H9 (cell line): ENCODE results near the gene MLKL. TPM values are rescaled to one million over a fixed set of nuclear protein-coding genes. Genes with fewer than 3 reads are reported as not detected.

Source experiments
- DNase-seq: peaks from one replicate; pipeline ENCODE4 v3.0.0-alpha.2; 2017
- H2AFZ ChIP-seq: one replicate; pipeline ENCODE4 v1.6.1; 2013; ENCODE audit warnings: mild to moderate bottlenecking, low read length, control low read depth, moderate library complexity
- H2AK5ac ChIP-seq: 2 replicates; pipeline ENCODE4 v1.6.1; 2013; ENCODE audit warnings: low read length, control low read depth, mixed read lengths; ENCODE audit not compliant: insufficient read length
- H2BK120ac ChIP-seq: one replicate; pipeline ENCODE4 v1.6.1; 2013; ENCODE audit warnings: low read depth, mild to moderate bottlenecking, low read length, control low read depth, inconsistent platforms; ENCODE audit not compliant: poor library complexity, severe bottlenecking
- H2BK12ac ChIP-seq: 2 replicates; pipeline ENCODE4 v1.6.1; 2013; ENCODE audit warnings: low read length, control low read depth, mixed read lengths, low read depth; ENCODE audit not compliant: insufficient read length
- H2BK15ac ChIP-seq: 2 replicates; pipeline ENCODE4 v1.6.1; 2013; ENCODE audit warnings: low read depth, low read length, control low read depth
- H2BK20ac ChIP-seq: one replicate; pipeline ENCODE4 v1.6.1; 2013; ENCODE audit warnings: low read depth, mild to moderate bottlenecking, low read length, control low read depth, inconsistent platforms; ENCODE audit not compliant: poor library complexity, severe bottlenecking
- H2BK5ac ChIP-seq: 2 replicates; pipeline ENCODE4 v1.6.1; 2013; ENCODE audit warnings: low read length, control low read depth, mixed read lengths; ENCODE audit not compliant: insufficient read length
- H3K14ac ChIP-seq: 2 replicates; pipeline ENCODE4 v1.6.1; 2013; ENCODE audit warnings: low read length, control low read depth; ENCODE audit not compliant: insufficient read depth
- H3K18ac ChIP-seq: 2 replicates; pipeline ENCODE4 v1.6.1; 2013; ENCODE audit warnings: low read depth, mild to moderate bottlenecking, mixed read lengths, low read length, control low read depth; ENCODE audit not compliant: insufficient read length
- H3K23ac ChIP-seq: 2 replicates; pipeline ENCODE4 v1.6.1; 2013; ENCODE audit warnings: low read length, control low read depth, mixed read lengths, low read depth; ENCODE audit not compliant: insufficient read length
- H3K23me2 ChIP-seq: 2 replicates; pipeline ENCODE4 v1.6.1; 2013; ENCODE audit warnings: low read depth, mild to moderate bottlenecking, mixed read lengths, low read length, control low read depth; ENCODE audit not compliant: insufficient read length, poor library complexity, severe bottlenecking
- H3K27ac ChIP-seq: 2 replicates; pipeline ENCODE4 v1.5.1; 2013; ENCODE audit warnings: low read length, control low read depth, mixed read lengths, low read depth; ENCODE audit not compliant: insufficient read length
- H3K27me3 ChIP-seq: 2 replicates; pipeline ENCODE4 v1.6.1; 2013; ENCODE audit warnings: low read length, control low read depth, inconsistent platforms; ENCODE audit not compliant: insufficient read depth
- H3K4ac ChIP-seq: 2 replicates; pipeline ENCODE4 v1.6.1; 2013; ENCODE audit warnings: low read depth, mild to moderate bottlenecking, control low read depth, inconsistent platforms, low read length, moderate library complexity
- H3K4me1 ChIP-seq: 2 replicates; pipeline ENCODE4 v1.6.1; 2013; ENCODE audit warnings: low read length, control low read depth, inconsistent platforms; ENCODE audit not compliant: insufficient read depth
- H3K4me2 ChIP-seq: 2 replicates; pipeline ENCODE4 v1.6.1; 2013; ENCODE audit warnings: low read length, control low read depth, mixed read lengths; ENCODE audit not compliant: insufficient read length, insufficient read depth
- H3K56ac ChIP-seq: 2 replicates; pipeline ENCODE4 v1.6.1; 2013; ENCODE audit warnings: low read depth, mild to moderate bottlenecking, mixed read lengths, low read length, control low read depth; ENCODE audit not compliant: insufficient read length
- H3K79me1 ChIP-seq: 2 replicates; pipeline ENCODE4 v1.6.1; 2013; ENCODE audit warnings: low read depth, mild to moderate bottlenecking, moderate library complexity, low read length, control low read depth, inconsistent platforms; ENCODE audit not compliant: insufficient read depth, poor library complexity, severe bottlenecking
- H3K79me2 ChIP-seq: 2 replicates; pipeline ENCODE4 v1.6.1; 2013; ENCODE audit warnings: low read length, control low read depth, inconsistent platforms; ENCODE audit not compliant: insufficient read depth
- H3K9ac ChIP-seq: 2 replicates; pipeline ENCODE4 v1.6.1; 2013; ENCODE audit warnings: low read length, control low read depth, mixed read lengths; ENCODE audit not compliant: insufficient read length; ENCODE audit errors: extremely low read depth
- H3K9me3 ChIP-seq: one replicate; pipeline ENCODE4 v1.6.1; 2013; ENCODE audit warnings: low read depth, low read length, inconsistent platforms; ENCODE audit not compliant: control insufficient read depth
- H3T11ph ChIP-seq: one replicate; pipeline ENCODE4 v1.6.1; 2013; ENCODE audit warnings: mild to moderate bottlenecking, low read length, control low read depth, inconsistent platforms
- H4K20me1 ChIP-seq: one replicate; pipeline ENCODE4 v1.6.1; 2013; ENCODE audit not compliant: control insufficient read depth, insufficient read length, insufficient read depth
- H4K5ac ChIP-seq: 2 replicates; pipeline ENCODE4 v1.6.1; 2013; ENCODE audit warnings: low read depth, mild to moderate bottlenecking, mixed read lengths, low read length, control low read depth; ENCODE audit not compliant: insufficient read length
- H4K8ac ChIP-seq: replicated peaks from 2 replicates; pipeline ENCODE4 v1.6.1; 2013; ENCODE audit warnings: low read length, control low read depth, mixed read lengths, low read depth; ENCODE audit not compliant: insufficient read length
- H4K91ac ChIP-seq: 2 replicates; pipeline ENCODE4 v1.6.1; 2013; ENCODE audit warnings: low read depth, mild to moderate bottlenecking, moderate library complexity, mixed read lengths, low read length, control low read depth; ENCODE audit not compliant: insufficient read length
- H3K27ac Mint-ChIP-seq, 3 experiments: 2 replicates in 2 of 3; 3 replicates in 1 of 3; pipeline ENCODE4 v1.8.0; 2020 to 2021; ENCODE audit warnings: mixed read lengths in 3 of 3, mild to moderate bottlenecking in 1 of 3, moderate library complexity in 1 of 3
- H3K27me3 Mint-ChIP-seq: 2 replicates; pipeline ENCODE4 v1.8.0; 2021; ENCODE audit warnings: low read depth, mild to moderate bottlenecking, moderate library complexity, mixed read lengths
- H3K36me3 Mint-ChIP-seq, 3 experiments: 2 replicates in 2 of 3; 3 replicates in 1 of 3; pipeline ENCODE4 v1.8.0; 2020 to 2021; ENCODE audit warnings: low read depth in 3 of 3, mixed read lengths in 3 of 3; ENCODE audit not compliant: insufficient read depth in 1 of 3
- H3K4me1 Mint-ChIP-seq, 2 experiments: 2 replicates each; pipeline ENCODE4 v1.8.0; 2020; ENCODE audit warnings: mixed read lengths in 2 of 2
- H3K4me3 Mint-ChIP-seq, 2 experiments: 2 replicates in 1 of 2; 3 replicates in 1 of 2; pipeline ENCODE4 v1.8.0; 2020 to 2021; ENCODE audit warnings: mild to moderate bottlenecking in 2 of 2, mixed read lengths in 2 of 2, moderate library complexity in 1 of 2
- H3K9me3 Mint-ChIP-seq, 2 experiments: 2 replicates in 1 of 2; 3 replicates in 1 of 2; pipeline ENCODE4 v1.8.0; 2020; ENCODE audit warnings: mild to moderate bottlenecking in 2 of 2, mixed read lengths in 2 of 2, moderate library complexity in 1 of 2
- WGBS: extraction: QIAGEN DNeasy Blood & Tissue Kit; methylation state at CpG from one replicate; pipeline ENCODE4 v1.1.7; 2013; ENCODE audit warnings: missing lambda C conversion rate, low lambda C conversion rate, mixed read lengths; ENCODE audit not compliant: insufficient read length; ENCODE audit errors: extremely low coverage; 5-methylcytosine and 5-hydroxymethylcytosine counted together
- total RNA-seq: library from RNA; stranded (reverse); gene quantifications from 2 replicates; pipeline ENCODE4 v1.2.1, GENCODE V29; 2021
- TF ChIP-seq, protein P1 (sequence below): fragments of 200-600 bp; sonication (generic); conservative IDR thresholded peaks from 3 replicates; pipeline ENCODE4 v1.8.0; 2021; ENCODE audit warnings: antibody characterized with exemption, mild to moderate bottlenecking

MLKL gene
- total RNA-seq, 1 experiment from 2014 or later: 0.37 TPM

DNA sequence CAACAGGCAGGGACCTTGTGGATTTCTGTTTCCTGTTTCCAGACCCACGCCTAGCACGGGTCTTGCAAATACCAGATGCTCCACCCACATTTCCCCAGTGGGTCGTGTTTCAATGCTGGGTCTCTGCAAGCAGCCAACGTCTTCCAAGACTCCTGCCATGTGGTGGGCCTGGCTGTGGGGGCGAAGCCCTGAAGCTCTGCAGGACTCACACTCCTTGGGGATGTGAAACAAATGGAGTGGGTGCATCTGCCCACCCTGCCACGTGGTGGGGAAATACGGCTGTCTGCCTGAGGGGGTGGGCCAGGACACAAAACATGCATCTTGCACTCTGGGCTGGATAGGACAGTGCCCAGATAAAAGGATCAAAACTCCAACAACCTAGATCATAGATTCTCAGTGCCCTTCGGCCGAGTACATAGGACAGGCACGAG, 41.4 kb upstream of the MLKL start:
- H3K4ac ChIP-seq: no peak overlapping the region
- H3K27me3 Mint-ChIP-seq: no peaks in the 10 kb centered on the region; the same call in 1 of the 2 replicates
- peaks cover 0 to 1% of the 10 kb centered on the region in 2 experiments; a peak in 1 of 5 replicates for H3K9me3 Mint-ChIP-seq
- no peak overlapping the region for H3K9ac ChIP-seq
- no peaks in the 10 kb centered on the region for H3K27me3 ChIP-seq
- no peak overlapping the region for H3K18ac ChIP-seq
- no peak overlapping the region for H2AFZ ChIP-seq
- H3K23me2 ChIP-seq: no peaks in the 10 kb centered on the region
- no peak overlapping the region for H2BK15ac ChIP-seq
- no peak overlapping the region for H3T11ph ChIP-seq
- no peak overlapping the region; the same call in 1 of the 2 replicates for H3K14ac ChIP-seq
- H2BK5ac ChIP-seq: no peak overlapping the region
- no peak overlapping the region for H4K5ac ChIP-seq
- no peaks in the 10 kb centered on the region for H3K79me2 ChIP-seq
- H2BK20ac ChIP-seq: no peak overlapping the region
- H4K91ac ChIP-seq: no peak overlapping the region
- no peak overlapping the region for H2AK5ac ChIP-seq
- TF ChIP-seq, protein P1, sequence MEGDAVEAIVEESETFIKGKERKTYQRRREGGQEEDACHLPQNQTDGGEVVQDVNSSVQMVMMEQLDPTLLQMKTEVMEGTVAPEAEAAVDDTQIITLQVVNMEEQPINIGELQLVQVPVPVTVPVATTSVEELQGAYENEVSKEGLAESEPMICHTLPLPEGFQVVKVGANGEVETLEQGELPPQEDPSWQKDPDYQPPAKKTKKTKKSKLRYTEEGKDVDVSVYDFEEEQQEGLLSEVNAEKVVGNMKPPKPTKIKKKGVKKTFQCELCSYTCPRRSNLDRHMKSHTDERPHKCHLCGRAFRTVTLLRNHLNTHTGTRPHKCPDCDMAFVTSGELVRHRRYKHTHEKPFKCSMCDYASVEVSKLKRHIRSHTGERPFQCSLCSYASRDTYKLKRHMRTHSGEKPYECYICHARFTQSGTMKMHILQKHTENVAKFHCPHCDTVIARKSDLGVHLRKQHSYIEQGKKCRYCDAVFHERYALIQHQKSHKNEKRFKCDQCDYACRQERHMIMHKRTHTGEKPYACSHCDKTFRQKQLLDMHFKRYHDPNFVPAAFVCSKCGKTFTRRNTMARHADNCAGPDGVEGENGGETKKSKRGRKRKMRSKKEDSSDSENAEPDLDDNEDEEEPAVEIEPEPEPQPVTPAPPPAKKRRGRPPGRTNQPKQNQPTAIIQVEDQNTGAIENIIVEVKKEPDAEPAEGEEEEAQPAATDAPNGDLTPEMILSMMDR: no peak
- H3K27ac Mint-ChIP-seq: no peak overlapping the region; a peak in 1 of 7 replicates
- H3K36me3 Mint-ChIP-seq: no peaks in the 10 kb centered on the region; a peak in 2 of 7 replicates
- H3K27ac ChIP-seq: no peak overlapping the region
- no peaks in the 10 kb centered on the region for H3K9me3 ChIP-seq
- no peaks in the 10 kb centered on the region for H3K79me1 ChIP-seq
- no peak overlapping the region for H3K4me3 Mint-ChIP-seq
- H3K4me1 ChIP-seq: no peaks in the 10 kb centered on the region
- no peaks in the 10 kb centered on the region for H4K20me1 ChIP-seq
- H2BK12ac ChIP-seq: no peak overlapping the region
- no peak overlapping the region for H3K23ac ChIP-seq
- no CpG with 5 or more reads among the region's 10 CpGs for WGBS
- no peak overlapping the region for H4K8ac ChIP-seq
- no peak overlapping the region for H3K4me2 ChIP-seq
- H3K4me1 Mint-ChIP-seq: peaks cover 31 to 41% of the 10 kb centered on the region in 2 experiments
- no peak for DNase-seq
- no peak overlapping the region for H3K56ac ChIP-seq
- no peak overlapping the region for H2BK120ac ChIP-seq
